Stimulated activated naive B cell treated with anti-CD40 and anti-IgM and Interleukin-4, amounts not matched to agents 10 μg/mL and 1 μg/mL and 100 μg/mL, for 72 hours (primary cell): ENCODE data around the gene KAT6B.

Experiments used
- ATAC-seq, 2 donors: fragments of 150-1000 bp; cut with Tn5 transposase; replicated peaks; 2 replicates each; pipeline ENCODE4 v1.10.0; 2021; ENCODE audit warnings: moderate library complexity in 1 of 2
- DNase-seq: peaks from one replicate; pipeline ENCODE4 v3.0.0; 2021
- H3K27ac Mint-ChIP-seq: one replicate; pipeline ENCODE4 v1.8.0; 2022; ENCODE audit warnings: mild to moderate bottlenecking, mixed read lengths
- H3K27me3 Mint-ChIP-seq, 2 donors: one replicate each; pipeline ENCODE4 v1.8.0; 2022; ENCODE audit warnings: mixed read lengths in 2 of 2
- H3K36me3 Mint-ChIP-seq, 2 donors: one replicate each; pipeline ENCODE4 v1.8.0; 2022; ENCODE audit warnings: mixed read lengths in 2 of 2, mild to moderate bottlenecking in 1 of 2
- H3K4me1 Mint-ChIP-seq, 2 donors: one replicate each; pipeline ENCODE4 v1.8.0; 2022; ENCODE audit warnings: mixed read lengths in 2 of 2, mild to moderate bottlenecking in 1 of 2
- H3K4me3 Mint-ChIP-seq, 2 donors: one replicate each; pipeline ENCODE4 v1.8.0; 2022; ENCODE audit warnings: mild to moderate bottlenecking in 2 of 2, mixed read lengths in 2 of 2, moderate library complexity in 1 of 2
- H3K9me3 Mint-ChIP-seq, 2 donors: one replicate each; pipeline ENCODE4 v1.8.0; 2022; ENCODE audit warnings: mixed read lengths in 2 of 2, mild to moderate bottlenecking in 1 of 2

Gene KAT6B

DNA sequence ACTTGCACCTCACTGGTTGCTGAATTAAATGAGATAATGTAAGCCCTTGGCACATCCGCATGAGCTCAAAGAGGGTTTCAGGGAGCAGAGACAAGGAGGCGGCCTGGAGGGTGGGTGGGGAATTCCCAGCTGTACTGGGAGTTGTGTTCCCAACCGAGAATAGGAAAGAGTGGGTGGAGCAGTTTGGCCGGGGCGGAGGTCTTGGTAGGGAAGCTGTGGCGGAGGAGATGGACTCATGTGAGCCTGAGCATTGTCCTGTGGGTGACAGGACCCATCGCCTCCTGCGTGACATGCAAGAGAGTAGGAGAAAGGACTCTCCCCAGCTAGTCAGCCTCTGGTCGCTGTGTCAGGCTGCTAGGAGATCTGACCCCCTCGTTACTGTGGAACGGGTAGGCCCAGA lies 244.1 kb downstream of the KAT6B start:
- Mint-ChIP-seq H3K9me3 (no peaks in the 10 kb centered on the region), H3K27me3 (no peaks in the 10 kb centered on the region), H3K4me3 (no peak overlapping the region), H3K4me1 (peaks cover 0 to 3% of the 10 kb centered on the region in 2 donors), H3K36me3 (no peaks in the 10 kb centered on the region), H3K27ac (no peak overlapping the region)
- ATAC-seq: no peak
- no peak for DNase-seq

DNA sequence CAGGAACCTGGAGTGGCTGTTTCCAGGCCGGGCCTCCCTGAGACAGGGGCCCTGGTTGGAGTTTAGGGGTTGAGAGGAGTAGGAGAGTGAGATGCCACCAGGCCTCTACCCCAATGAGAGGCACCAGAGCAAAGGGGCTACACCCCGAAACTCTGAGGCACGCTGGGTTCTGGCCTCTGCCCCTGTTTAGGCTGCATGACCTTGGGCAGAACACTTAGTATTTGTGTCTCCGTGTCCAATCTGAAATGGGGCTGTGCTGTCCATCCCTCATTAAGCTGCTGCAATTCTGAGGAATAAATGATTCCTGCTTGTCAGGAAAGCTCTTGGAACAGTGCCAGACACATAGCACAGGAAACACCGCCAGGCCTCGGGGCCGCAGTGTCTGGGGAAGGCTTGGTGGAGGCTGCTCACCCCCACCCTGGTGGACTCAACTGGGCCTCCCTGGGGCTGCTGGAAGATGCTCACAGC lies 244.6 kb downstream of the KAT6B start:
- Mint-ChIP-seq H3K4me3 (no peak overlapping the region), H3K4me1 (peaks cover 0 to 3% of the 10 kb centered on the region in 2 donors), H3K27me3 (no peaks in the 10 kb centered on the region), H3K9me3 (no peaks in the 10 kb centered on the region), H3K36me3 (no peaks in the 10 kb centered on the region), H3K27ac (no peak overlapping the region)
- ATAC-seq (no peak), DNase-seq (no peak)

DNA sequence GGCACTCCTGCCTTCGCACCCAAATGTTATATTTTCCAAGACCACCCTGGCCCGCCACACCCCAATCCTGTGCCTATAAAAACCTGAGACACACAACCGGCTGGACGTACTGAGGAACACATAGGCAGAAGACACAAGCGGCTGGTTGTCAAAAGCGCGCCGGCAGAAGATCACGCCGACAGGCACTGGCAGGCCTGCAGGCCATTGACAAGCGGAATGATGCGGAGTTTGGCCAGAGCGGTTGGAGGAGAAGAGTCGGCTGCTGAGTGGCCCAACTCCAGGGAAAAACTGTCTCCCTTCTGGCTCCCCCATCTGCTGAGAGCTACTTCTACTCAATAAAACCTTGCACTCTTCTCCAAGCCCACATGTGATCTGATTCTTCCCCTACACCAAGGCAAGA lies 245.4 kb downstream of the KAT6B start:
- Mint-ChIP-seq H3K36me3 (no peaks in the 10 kb centered on the region), H3K9me3 (no peaks in the 10 kb centered on the region), H3K4me3 (no peak overlapping the region), H3K27ac (no peak overlapping the region), H3K27me3 (no peaks in the 10 kb centered on the region), H3K4me1 (peaks cover 0 to 3% of the 10 kb centered on the region in 2 donors)
- ATAC-seq (no peak), DNase-seq (no peak)

DNA sequence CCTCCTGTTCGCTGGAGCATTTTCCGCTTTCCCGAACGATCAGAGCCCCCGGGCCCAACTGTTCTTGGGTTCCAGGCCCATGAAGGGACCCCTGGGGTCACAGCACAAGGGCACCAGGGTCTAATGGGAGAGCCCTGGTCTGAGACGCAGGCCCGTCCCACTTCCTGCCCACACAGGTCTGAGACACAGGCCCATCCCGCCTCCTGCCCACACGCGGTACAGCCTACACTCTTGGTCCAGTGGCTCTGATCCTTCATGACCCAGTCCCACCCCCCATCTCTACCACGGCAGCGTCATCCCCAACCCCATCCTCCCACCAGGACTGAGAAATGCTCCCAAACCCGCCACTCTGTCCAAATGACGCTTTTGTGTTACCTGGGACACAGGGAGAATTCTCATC lies 246.3 kb downstream of the KAT6B start:
- Mint-ChIP-seq H3K4me1 (peaks cover 0 to 3% of the 10 kb centered on the region in 2 donors), H3K27me3 (no peaks in the 10 kb centered on the region), H3K27ac (no peak overlapping the region), H3K36me3 (no peaks in the 10 kb centered on the region), H3K9me3 (no peaks in the 10 kb centered on the region), H3K4me3 (no peak overlapping the region)
- ATAC-seq: no peak
- no peak for DNase-seq

DNA sequence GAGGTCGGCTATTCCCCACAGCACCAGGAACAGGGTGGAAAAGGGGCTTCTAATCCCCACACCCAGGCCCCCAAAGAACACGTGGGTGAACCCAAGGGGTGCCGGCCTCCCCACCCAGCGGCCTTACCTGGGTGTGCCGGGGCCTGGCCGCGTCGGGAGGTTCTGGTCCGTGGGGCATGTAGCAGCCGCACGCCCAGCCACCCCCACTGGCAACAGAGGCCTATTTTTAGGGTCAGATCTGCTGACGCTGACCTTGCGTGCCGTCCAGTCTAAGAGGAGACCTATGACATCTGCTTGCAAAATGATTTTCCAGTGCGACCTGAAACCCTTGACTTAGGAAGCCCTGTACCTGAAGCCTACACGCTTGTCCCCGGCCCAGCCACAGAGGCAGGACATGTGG lies 247.0 kb downstream of the KAT6B start:
- Mint-ChIP-seq H3K9me3 (no peaks in the 10 kb centered on the region), H3K27ac (no peak overlapping the region), H3K4me1 (peaks cover 0 to 3% of the 10 kb centered on the region in 2 donors), H3K4me3 (no peak overlapping the region), H3K27me3 (no peaks in the 10 kb centered on the region), H3K36me3 (no peaks in the 10 kb centered on the region)
- DNase-seq (no peak), ATAC-seq (no peak)

DNA sequence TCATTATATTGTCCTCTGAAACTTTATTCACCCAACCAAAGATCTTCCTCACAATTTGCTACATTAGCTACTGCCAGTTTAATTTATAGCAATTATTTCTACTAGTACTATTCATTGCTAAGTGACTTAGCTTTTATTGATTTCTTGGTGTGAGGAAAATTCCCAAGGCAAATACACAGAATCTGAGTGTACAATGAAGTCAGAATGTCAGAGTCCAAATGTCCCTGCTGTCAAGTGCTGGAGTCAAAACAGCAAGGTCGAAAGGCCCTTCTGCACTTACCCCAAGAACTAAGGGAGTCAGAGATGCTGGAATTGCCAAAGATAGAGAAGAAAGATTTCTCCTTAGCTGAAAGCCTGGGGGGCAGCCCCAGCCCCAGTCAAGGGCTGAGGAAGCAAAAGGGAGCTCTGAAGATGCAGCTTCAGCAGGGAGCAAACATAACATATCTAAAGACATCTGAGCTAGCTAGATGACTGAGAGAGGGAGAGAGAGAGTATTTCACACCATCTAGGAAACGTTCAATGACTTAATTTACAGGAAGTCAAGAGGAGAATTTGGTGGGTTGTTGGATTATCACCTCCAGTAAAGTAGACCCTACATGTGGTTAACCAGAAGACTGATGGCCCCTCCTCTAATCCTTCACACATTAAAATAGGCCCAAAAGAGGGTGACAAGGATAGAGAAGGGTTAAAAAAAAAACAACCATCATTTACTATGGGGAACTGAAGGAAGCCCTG lies 248.5 kb downstream of the KAT6B start:
- no peaks in the 10 kb centered on the region for H3K36me3 Mint-ChIP-seq
- H3K9me3 Mint-ChIP-seq: no peaks in the 10 kb centered on the region
- no peaks in the 10 kb centered on the region for H3K27me3 Mint-ChIP-seq
- no peak overlapping the region for H3K4me3 Mint-ChIP-seq
- ATAC-seq: no peak
- H3K27ac Mint-ChIP-seq: no peak overlapping the region
- H3K4me1 Mint-ChIP-seq: peaks cover 0 to 3% of the 10 kb centered on the region in 2 donors
- DNase-seq: no peak

DNA sequence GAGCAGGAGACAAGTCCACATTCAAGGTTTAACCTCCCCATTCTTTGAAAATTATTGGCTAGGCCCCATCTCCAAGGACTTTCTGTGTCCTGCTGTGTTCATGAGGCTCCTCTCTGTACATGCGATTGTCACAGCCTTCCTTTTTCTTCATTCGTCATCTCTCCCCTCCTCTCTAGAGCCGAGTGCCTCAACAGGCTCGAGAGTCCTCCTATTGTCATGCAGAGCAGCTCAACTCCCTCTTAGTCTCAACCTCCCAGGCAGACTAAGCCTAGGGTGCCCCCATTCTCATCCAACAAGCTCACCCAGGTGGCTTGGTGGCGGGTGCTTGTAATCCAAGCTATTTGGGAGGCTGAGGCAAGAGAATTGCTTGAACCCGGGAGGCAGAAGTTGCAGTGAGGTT lies 249.9 kb downstream of the KAT6B start:
- no peak for DNase-seq
- Mint-ChIP-seq H3K4me3 (no peak overlapping the region), H3K36me3 (no peaks in the 10 kb centered on the region), H3K4me1 (no peaks in the 10 kb centered on the region), H3K27me3 (no peaks in the 10 kb centered on the region), H3K9me3 (peaks cover 1 to 2% of the 10 kb centered on the region in 2 donors), H3K27ac (no peak overlapping the region)
- no peak for ATAC-seq

DNA sequence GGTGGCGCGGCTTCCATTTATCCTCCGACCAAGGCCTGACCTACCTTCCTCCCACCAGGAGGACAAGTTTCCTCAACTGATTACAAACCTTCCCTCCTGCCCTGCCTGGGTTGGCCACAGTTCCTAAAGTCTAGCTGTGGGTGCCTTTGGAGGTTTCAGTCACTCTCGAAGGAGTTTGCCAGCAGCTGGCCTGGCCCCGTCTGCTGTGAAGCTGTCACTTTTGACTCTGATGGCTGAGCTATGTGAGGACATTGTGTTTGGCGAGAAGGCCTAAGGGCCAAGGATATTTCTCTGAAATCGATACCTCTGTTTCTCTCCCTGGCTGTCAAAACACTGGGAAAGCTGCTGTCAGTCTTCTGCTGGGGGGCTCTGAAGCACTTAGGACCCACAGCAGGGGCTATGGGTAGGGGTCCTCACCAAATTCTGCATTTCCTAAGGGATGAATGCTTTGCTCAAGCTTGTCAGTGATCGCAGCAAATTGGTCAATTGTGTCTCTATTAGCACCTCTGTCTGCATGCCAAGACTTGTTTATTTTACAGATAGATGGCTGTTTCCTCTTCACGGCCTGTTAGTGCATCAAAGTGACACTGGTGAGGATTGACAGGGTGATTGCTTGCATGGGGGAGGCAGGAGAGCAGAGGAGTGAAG lies 253.2 kb downstream of the KAT6B start:
- H3K36me3 Mint-ChIP-seq: no peaks in the 10 kb centered on the region
- ATAC-seq (no peak), DNase-seq (no peak)
- H3K4me1 Mint-ChIP-seq: no peaks in the 10 kb centered on the region
- no peak overlapping the region for H3K4me3 Mint-ChIP-seq
- no peaks in the 10 kb centered on the region for H3K27me3 Mint-ChIP-seq
- H3K27ac Mint-ChIP-seq: no peak overlapping the region
- H3K9me3 Mint-ChIP-seq: peaks cover 6 to 7% of the 10 kb centered on the region in 2 donors

DNA sequence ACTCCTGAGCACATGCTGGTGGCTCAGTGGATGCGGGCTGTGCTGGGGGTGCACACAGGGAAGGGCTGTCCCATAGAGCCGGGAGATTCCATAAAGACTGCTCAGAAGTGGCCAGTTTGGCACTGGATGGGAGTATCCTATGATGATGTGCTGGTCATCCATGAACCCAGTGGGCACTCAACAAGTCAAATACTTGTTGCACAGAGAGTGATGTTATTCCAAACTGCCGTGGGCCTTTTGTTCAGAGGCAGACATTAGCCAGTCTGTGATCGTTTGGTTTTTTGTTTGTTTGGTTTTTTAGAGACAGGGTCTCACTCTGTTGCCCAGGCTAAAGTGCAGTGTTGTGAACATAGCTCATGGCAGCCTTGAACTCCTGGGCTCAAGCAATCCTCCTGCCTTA lies 254.2 kb downstream of the KAT6B start:
- Mint-ChIP-seq H3K9me3 (peaks cover 6 to 7% of the 10 kb centered on the region in 2 donors), H3K27me3 (no peaks in the 10 kb centered on the region), H3K4me1 (no peaks in the 10 kb centered on the region), H3K4me3 (no peak overlapping the region), H3K36me3 (no peaks in the 10 kb centered on the region), H3K27ac (no peak overlapping the region)
- DNase-seq: no peak
- ATAC-seq: no peak

DNA sequence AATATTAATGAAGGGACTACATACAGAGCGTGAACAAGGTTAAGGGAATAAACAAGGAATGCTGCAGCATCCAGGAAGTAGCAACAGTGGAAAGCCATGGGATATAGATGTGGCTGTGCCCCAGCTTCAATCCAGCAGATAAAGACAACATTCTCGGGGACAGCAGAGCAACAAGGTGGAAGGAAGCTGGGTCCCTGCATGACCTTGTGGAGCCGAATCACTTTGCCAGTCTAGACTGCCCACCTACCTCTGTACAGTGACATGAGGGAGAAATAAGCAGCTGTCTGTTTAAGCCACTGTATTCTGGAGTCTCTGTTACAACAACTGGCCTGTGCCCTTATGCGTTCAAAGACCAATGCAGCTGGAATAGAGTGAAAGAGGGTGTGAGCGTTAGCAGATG lies 255.0 kb downstream of the KAT6B start:
- peaks cover 6 to 7% of the 10 kb centered on the region in 2 donors for H3K9me3 Mint-ChIP-seq
- no peaks in the 10 kb centered on the region for H3K4me1 Mint-ChIP-seq
- no peak overlapping the region for H3K27ac Mint-ChIP-seq
- no peaks in the 10 kb centered on the region for H3K27me3 Mint-ChIP-seq
- no peaks in the 10 kb centered on the region for H3K36me3 Mint-ChIP-seq
- no peak overlapping the region for H3K4me3 Mint-ChIP-seq
- ATAC-seq (no peak), DNase-seq (no peak)
